Smooth muscle cell (in vitro differentiated cells): Measurements from ENCODE around the gene MTERF2. TPM values are rescaled to one million over a fixed set of nuclear protein-coding genes. Genes with fewer than 3 reads are reported as not detected.

ENCODE experiments used
- DNase-seq: peaks from one replicate; lab custom pipeline; 2025; ENCODE audit not compliant: unreplicated experiment; lab: John Stamatoyannopoulos, UW
- H2AFZ ChIP-seq: fragments of 200-600 bp; sonication (generic); 2 replicates; pipeline ENCODE4 v1.6.0; 2016; ENCODE audit warnings: antibody characterized with exemption, low read depth, mild to moderate bottlenecking
- H3F3A ChIP-seq: fragments of 200-600 bp; sonication (generic); 2 replicates; pipeline ENCODE4 v1.6.0; 2017; ENCODE audit warnings: antibody characterized with exemption, low read depth
- H3K27ac ChIP-seq: fragments of 200-600 bp; sonication (generic); 2 replicates; pipeline ENCODE4 v1.5.1; 2016; ENCODE audit warnings: low read depth, mild to moderate bottlenecking
- H3K27me3 ChIP-seq: fragments of 200-600 bp; sonication (generic); 2 replicates; pipeline ENCODE4 v1.6.1; 2016; ENCODE audit warnings: low read depth, mild to moderate bottlenecking
- H3K36me3 ChIP-seq: fragments of 200-600 bp; sonication (generic); 2 replicates; pipeline ENCODE4 v1.5.1; 2016; ENCODE audit warnings: low read depth
- H3K4me1 ChIP-seq: fragments of 200-600 bp; sonication (generic); 2 replicates; pipeline ENCODE4 v1.5.1; 2016; ENCODE audit warnings: low read depth
- H3K4me2 ChIP-seq: fragments of 200-600 bp; sonication (generic); 2 replicates; pipeline ENCODE4 v1.6.0; 2016; ENCODE audit warnings: mild to moderate bottlenecking
- H3K4me3 ChIP-seq: fragments of 200-600 bp; sonication (generic); 2 replicates; pipeline ENCODE4 v1.5.1; 2016; ENCODE audit warnings: mild to moderate bottlenecking
- H3K79me2 ChIP-seq: fragments of 200-600 bp; sonication (generic); 2 replicates; pipeline ENCODE4 v1.6.0; 2016; ENCODE audit warnings: low read depth, mild to moderate bottlenecking
- H3K9ac ChIP-seq: fragments of 200-600 bp; sonication (generic); 2 replicates; pipeline ENCODE4 v1.6.0; 2016; ENCODE audit warnings: low read depth
- H3K9me3 ChIP-seq: fragments of 200-600 bp; sonication (generic); replicated peaks from 2 replicates; pipeline ENCODE4 v1.5.1; 2016; ENCODE audit warnings: low read depth
- H4K20me1 ChIP-seq: fragments of 200-600 bp; sonication (generic); 2 replicates; pipeline ENCODE4 v1.6.0; 2016; ENCODE audit warnings: low read depth
- CTCF ChIP-seq: fragments of 200-600 bp; sonication (generic); IDR thresholded peaks from 2 replicates; pipeline ENCODE4 v1.5.1; 2017; ENCODE audit warnings: borderline replicate concordance, mild to moderate bottlenecking, antibody characterized with exemption; ENCODE audit not compliant: insufficient read depth, poor library complexity, severe bottlenecking
- whole genome bisulfite sequencing: methylation state at CpG from one replicate; pipeline ENCODE4 v1.1.7; 2016; ENCODE audit warnings: low lambda C conversion rate; 5-methylcytosine and 5-hydroxymethylcytosine counted together
- polyA plus RNA-seq: library from polyadenylated mRNA; unstranded; fragments of >200 nt; fragmentation: Nextera tagmentation; extraction: Ambion mirVana; gene quantifications from 2 replicates; pipeline ENCODE4 v1.2.1, GENCODE V29; 2016
- total RNA-seq: library from RNA; depleted of rRNA; stranded (reverse); fragments of >200 nt; gene quantifications from 2 replicates; pipeline ENCODE4 v1.2.3, GENCODE V29; 2014

The MTERF2 gene
- total RNA-seq (2.8 and 5.8 TPM in 2 replicates), polyA plus RNA-seq (5.0 and 8.4 TPM in 2 replicates)

GRCh38 chr12:106986625-106987389 is at the start of gene MTERF2:
Gene MTERF2, minus strand, starts transcription at chr12:106987146. Its CDS starts 8,432 bp downstream, at chr12:106978714.
- H3K79me2 ChIP-seq, result peaks cover 14% of the 10 kb centered on the region
- no peaks in the 10 kb centered on the region for H3K36me3 ChIP-seq
- peaks cover 18% of the 10 kb centered on the region for H3K4me1 ChIP-seq
- TF ChIP-seq CTCF, result no peak
- peak within 1 kb of the TSS; percentile 90 for H3K4me2 ChIP-seq
- H3K27me3 ChIP-seq, result no peaks in the 10 kb centered on the region
- peak within 1 kb of the TSS; percentile 67 for H3K27ac ChIP-seq
- peak within 1 kb of the TSS; percentile 64 for H3K4me3 ChIP-seq
- peak; percentile 82 for DNase-seq
- peaks cover 15% of the 10 kb centered on the region for H4K20me1 ChIP-seq
- peaks cover 23% of the 10 kb centered on the region for H3F3A ChIP-seq
- no peaks in the 10 kb centered on the region for H3K9me3 ChIP-seq
- no peak within 1 kb of the TSS for H2AFZ ChIP-seq
- WGBS, result 2% methylated on average over 46 of the region's 50 CpGs
- peak within 1 kb of the TSS; percentile 72 for H3K9ac ChIP-seq

GRCh38 chr12:107035733-107036132 is 48.8 kb upstream of the MTERF2 start:
- Histone ChIP-seq H3K27me3 (no peaks in the 10 kb centered on the region), H3K4me2 (no peak overlapping the region), H3K4me3 (no peak overlapping the region), H3K9me3 (no peaks in the 10 kb centered on the region), H4K20me1 (no peaks in the 10 kb centered on the region), H3K27ac (no peak overlapping the region), H3K36me3 (no peaks in the 10 kb centered on the region), H3K79me2 (peaks cover 35% of the 10 kb centered on the region), H2AFZ (no peak overlapping the region), H3K4me1 (no peaks in the 10 kb centered on the region), H3K9ac (no peak overlapping the region), H3F3A (no peaks in the 10 kb centered on the region)
- 90% methylated on average over 2 of the region's 2 CpGs for WGBS
- no peak for TF ChIP-seq CTCF
- no peak for DNase-seq

- Histone ChIP-seq H3F3A (no peaks in the 10 kb centered on the region), H3K4me1 (peaks cover 2% of the 10 kb centered on the region), H3K4me2 (no peak overlapping the region), H3K9ac (no peak overlapping the region), H2AFZ (no peak overlapping the region), H3K27me3 (no peaks in the 10 kb centered on the region), H4K20me1 (no peaks in the 10 kb centered on the region), H3K4me3 (no peak overlapping the region), H3K27ac (no peak overlapping the region), H3K9me3 (no peaks in the 10 kb centered on the region), H3K36me3 (no peaks in the 10 kb centered on the region), H3K79me2 (peaks cover 34% of the 10 kb centered on the region)
- TF ChIP-seq CTCF, result no peak
- no peak for DNase-seq
- 97% methylated on average over 9 of the region's 9 CpGs for WGBS
These were observed 47.1 kb upstream of the MTERF2 start for GRCh38 chr12:107033758-107034739.
